ENCODE results near the gene HAVCR1.

The HAVCR1 gene

GRCh38 chr5:157069949-157070348, 11.0 kb upstream of the HAVCR1 start:
- H3K9ac ChIP-seq (ENCODE audit: low read length) = no peak overlapping the region
- no peaks in the 10 kb centered on the region for H3K36me3 ChIP-seq (replicated peaks; ENCODE audit: insufficient read depth, low read length)
- no peaks in the 10 kb centered on the region for H3K9me2 ChIP-seq (replicated peaks; ENCODE audit: insufficient read depth, low read length)
- DNase-seq = no peak
- no peaks in the 10 kb centered on the region for H3K9me3 ChIP-seq (replicated peaks; ENCODE audit: insufficient read depth, low read length)
- peaks cover 11% of the 10 kb centered on the region for H3K4me1 ChIP-seq (ENCODE audit: low read length)
- H3K79me2 ChIP-seq (ENCODE audit: low read length) = no peaks in the 10 kb centered on the region
- H3K4me3 ChIP-seq (ENCODE audit: low read length) = no peak overlapping the region
- TF ChIP-seq EZH2phosphoT487 (IDR thresholded peaks at IDR 0.05; ENCODE audit: low read length) = no peak
- no peak for TF ChIP-seq CTCF (IDR thresholded peaks at IDR 0.05; ENCODE audit: low read length)
- TF ChIP-seq EZH2 (optimal IDR thresholded peaks at IDR 0.05; ENCODE audit: low read depth, low read length) = no peak
- H3F3A ChIP-seq (ENCODE audit: insufficient read depth, low read length) = peaks cover 12% of the 10 kb centered on the region; the same call in 1 of the 2 replicates
- H4K20me1 ChIP-seq (ENCODE audit: insufficient read depth, low read length) = no peaks in the 10 kb centered on the region
- H3K4me2 ChIP-seq (ENCODE audit: low read depth, low read length) = no peak overlapping the region
- no peak overlapping the region for H2AFZ ChIP-seq (ENCODE audit: low read length)
- no peak overlapping the region for H3K27ac ChIP-seq (ENCODE audit: low read length)
- H3K27me3 ChIP-seq (replicated peaks; ENCODE audit: insufficient read depth, low read length) = no peaks in the 10 kb centered on the region

- H4K20me1 ChIP-seq (ENCODE audit: insufficient read depth, low read length) = no peaks in the 10 kb centered on the region
- H3K9me2 ChIP-seq (replicated peaks; ENCODE audit: insufficient read depth, low read length) = no peaks in the 10 kb centered on the region
- no peaks in the 10 kb centered on the region for H3K79me2 ChIP-seq (ENCODE audit: low read length)
- no peak for DNase-seq
- H2AFZ ChIP-seq (ENCODE audit: low read length) = no peak overlapping the region
- H3K27ac ChIP-seq (ENCODE audit: low read length) = no peak overlapping the region
- H3K36me3 ChIP-seq (replicated peaks; ENCODE audit: insufficient read depth, low read length) = no peaks in the 10 kb centered on the region
- no peak overlapping the region for H3K4me3 ChIP-seq (ENCODE audit: low read length)
- TF ChIP-seq EZH2 (optimal IDR thresholded peaks at IDR 0.05; ENCODE audit: low read depth, low read length) (no peak), EZH2phosphoT487 (IDR thresholded peaks at IDR 0.05; ENCODE audit: low read length) (no peak), CTCF (IDR thresholded peaks at IDR 0.05; ENCODE audit: low read length) (no peak)
- peaks cover 5% of the 10 kb centered on the region; the same call in 1 of the 2 replicates for H3F3A ChIP-seq (ENCODE audit: insufficient read depth, low read length)
- peaks cover 6% of the 10 kb centered on the region; the same call in 1 of the 2 replicates for H3K4me1 ChIP-seq (ENCODE audit: low read length)
- H3K27me3 ChIP-seq (replicated peaks; ENCODE audit: insufficient read depth, low read length) = no peaks in the 10 kb centered on the region
- no peak overlapping the region for H3K9ac ChIP-seq (ENCODE audit: low read length)
- no peak overlapping the region for H3K4me2 ChIP-seq (ENCODE audit: low read depth, low read length)
- no peaks in the 10 kb centered on the region for H3K9me3 ChIP-seq (replicated peaks; ENCODE audit: insufficient read depth, low read length)
Observed at GRCh38 chr5:157068785-157069184, 9.9 kb upstream of the HAVCR1 start.

GRCh38 chr5:157068339-157068738, 9.4 kb upstream of the HAVCR1 start:
- no peak for TF ChIP-seq EZH2phosphoT487 (IDR thresholded peaks at IDR 0.05; ENCODE audit: low read length)
- no peak for TF ChIP-seq CTCF (IDR thresholded peaks at IDR 0.05; ENCODE audit: low read length)
- no peak for TF ChIP-seq EZH2 (optimal IDR thresholded peaks at IDR 0.05; ENCODE audit: low read depth, low read length)
- no peaks in the 10 kb centered on the region for H3K9me3 ChIP-seq (replicated peaks; ENCODE audit: insufficient read depth, low read length)
- no peak overlapping the region for H3K27ac ChIP-seq (ENCODE audit: low read length)
- H3K79me2 ChIP-seq (ENCODE audit: low read length) = no peaks in the 10 kb centered on the region
- DNase-seq = no peak
- no peak overlapping the region for H3K4me3 ChIP-seq (ENCODE audit: low read length)
- H3K4me2 ChIP-seq (ENCODE audit: low read depth, low read length) = no peak overlapping the region
- H4K20me1 ChIP-seq (ENCODE audit: insufficient read depth, low read length) = no peaks in the 10 kb centered on the region
- peaks cover 6% of the 10 kb centered on the region; the same call in 1 of the 2 replicates for H3K4me1 ChIP-seq (ENCODE audit: low read length)
- no peaks in the 10 kb centered on the region for H3K36me3 ChIP-seq (replicated peaks; ENCODE audit: insufficient read depth, low read length)
- H3K9me2 ChIP-seq (replicated peaks; ENCODE audit: insufficient read depth, low read length) = no peaks in the 10 kb centered on the region
- H3K27me3 ChIP-seq (replicated peaks; ENCODE audit: insufficient read depth, low read length) = no peaks in the 10 kb centered on the region
- no peak overlapping the region for H3K9ac ChIP-seq (ENCODE audit: low read length)
- H3F3A ChIP-seq (ENCODE audit: insufficient read depth, low read length) = peaks cover 5% of the 10 kb centered on the region; the same call in 1 of the 2 replicates
- no peak overlapping the region for H2AFZ ChIP-seq (ENCODE audit: low read length)

Measured in MM.1S (cell line).